A549 treated with RU486 at 1 μM for 4 hours (cell line): ENCODE data around the gene PSMA2. TPM values are rescaled to one million over a fixed set of nuclear protein-coding genes. Genes with fewer than 3 reads are reported as not detected.

ENCODE experiments used
- total RNA-seq: library from RNA; stranded (reverse); fragments of 200-300 nt; extraction: Qiagen RNA extraction; gene quantifications from 5 replicates; pipeline ENCODE4 v1.2.3, GENCODE V29; 2022; ENCODE audit warnings: low read depth

PSMA2 gene
- total RNA-seq, result 193 to 220 TPM (median 205 TPM) in 5 replicates

DNA sequence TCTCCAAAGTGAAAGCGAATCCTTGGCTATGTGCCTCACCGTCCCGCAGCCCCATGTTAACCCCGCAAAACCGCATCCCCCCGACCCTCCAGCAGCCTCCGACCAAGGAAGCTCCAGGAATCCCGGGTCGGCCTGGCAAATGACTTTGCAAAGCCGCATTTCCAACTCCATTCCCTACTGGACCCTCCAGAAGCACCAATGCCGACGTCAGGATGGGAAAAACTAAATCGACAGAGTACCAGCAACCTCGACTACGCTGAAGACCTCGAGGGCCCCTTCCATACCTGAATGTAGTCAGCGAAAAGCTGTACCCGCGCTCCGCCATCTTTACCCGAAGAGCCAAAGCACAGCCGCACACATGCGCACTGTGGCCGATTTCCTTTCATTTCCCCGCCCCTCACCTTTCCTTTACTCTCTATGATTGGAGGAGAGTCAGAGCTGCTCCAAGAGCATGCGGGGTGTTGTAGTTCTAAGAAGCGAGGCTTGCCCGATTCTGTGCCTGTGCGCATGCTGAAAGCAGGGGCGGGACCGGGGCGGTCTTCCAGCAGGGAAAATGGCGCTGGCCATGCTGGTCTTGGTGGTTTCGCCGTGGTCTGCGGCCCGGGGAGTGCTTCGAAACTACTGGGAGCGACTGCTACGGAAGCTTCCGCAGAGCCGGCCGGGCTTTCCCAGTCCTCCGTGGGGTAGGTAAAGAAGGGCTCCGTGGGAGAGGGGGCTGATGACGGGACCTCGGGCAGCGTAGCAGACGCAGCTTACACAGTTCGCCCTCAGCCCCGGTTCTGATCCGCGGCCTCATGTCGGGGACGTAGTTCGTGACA is at the start of gene PSMA2, which contains the start of gene MRPL32:
Gene PSMA2 (minus strand): TSS at position 341 of the 818 bp plus-strand sequence. CDS start 16 bp downstream, at position 325.
Gene MRPL32 (plus strand): TSS at position 543 of the 818 bp plus-strand sequence. CDS start 11 bp downstream, at position 554.

DNA sequence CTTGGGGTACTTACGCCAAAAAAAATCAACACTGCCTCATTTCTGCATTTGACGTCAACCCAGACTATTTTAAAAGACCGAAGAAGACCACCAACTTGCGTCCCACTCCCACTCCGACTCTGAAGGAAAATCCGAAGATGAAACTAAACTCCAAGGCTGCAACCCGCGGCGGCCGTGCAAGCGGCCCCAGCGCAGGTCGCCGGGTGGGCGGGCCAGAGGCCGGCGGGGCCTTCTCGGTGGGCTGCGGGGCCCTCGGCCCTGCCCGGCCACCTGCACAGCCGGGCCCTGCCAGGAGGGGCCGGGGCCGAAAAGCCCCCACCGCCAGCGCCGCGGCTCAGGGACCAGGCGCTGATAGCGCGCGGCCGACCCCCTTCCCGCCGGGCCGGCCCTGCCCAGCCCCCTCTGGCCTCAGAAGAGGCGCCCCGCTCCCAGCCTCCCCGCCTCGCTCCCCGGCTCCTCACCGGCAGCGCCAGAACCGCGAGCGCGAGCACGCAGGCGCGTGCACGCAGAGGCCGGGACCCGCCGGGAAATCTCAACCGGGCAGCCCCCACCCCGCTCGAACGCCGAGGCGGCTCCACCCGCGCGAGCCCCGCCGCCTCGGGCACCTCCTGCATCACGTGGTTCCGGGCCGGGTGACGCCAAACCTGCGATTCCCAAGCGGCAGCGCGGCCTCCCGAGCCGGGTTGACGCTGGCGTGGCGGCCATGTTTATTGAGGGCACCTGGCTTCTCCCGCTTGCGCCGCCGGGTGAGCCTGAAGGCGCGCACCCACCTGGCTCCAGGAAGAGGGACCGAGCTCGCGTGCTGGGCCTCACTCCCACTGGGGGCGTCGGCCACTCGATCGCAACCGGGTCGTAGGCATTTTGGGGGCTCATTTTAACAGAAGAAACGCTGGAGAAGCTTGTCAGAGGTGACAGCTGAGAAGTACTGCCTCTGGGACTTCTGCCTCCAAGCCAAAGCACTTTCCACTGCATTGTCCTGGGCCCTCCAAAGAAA is 20.2 kb downstream of the PSMA2 start, which contains the start of gene C7orf25:
Gene C7orf25 (minus strand): TSS at position 617 of the 994 bp plus-strand sequence. CDS start 1,170 bp downstream, outside the sequence.

Other genes starting within 250 kb of the PSMA2 start
- gene C7orf25, start 20.1 kb downstream of the PSMA2 start, total RNA-seq, result 1.5 to 4.8 TPM (median 3.1 TPM) in 5 replicates
- gene MRPL32, start 202 bp upstream of the PSMA2 start, total RNA-seq, result 70.8 to 82.0 TPM (median 78.5 TPM) in 5 replicates
- gene HECW1, start 180.5 kb upstream of the PSMA2 start, total RNA-seq, result 10.9 to 14.6 TPM (median 13.4 TPM) in 5 replicates